Adrenal gland (tissue), 12 donors: ENCODE data around the gene NRIP2. TPM values are rescaled to one million over a fixed set of nuclear protein-coding genes. Genes with fewer than 3 reads are reported as not detected.

Experiments used
- DNase-seq, 7 donors: peaks; one replicate each; pipeline ENCODE4 v3.0.0-alpha.2; 2019 to 2020
- H3K27ac ChIP-seq, 5 donors: fragments of 200-600 bp; sonication (generic) in 4 of 5; 1 replicate in 3 of 5; 2 replicates in 2 of 5; pipeline versions ENCODE4 v1.5.1 to v1.8.0; 2016 to 2020; ENCODE audit warnings: mild to moderate bottlenecking in 1 of 5
- H3K27me3 ChIP-seq: fragments of 200-600 bp; 2 replicates; pipeline ENCODE4 v1.8.0; 2021
- H3K36me3 ChIP-seq, 2 donors: fragments of 200-600 bp; replicated peaks in 1 of 2; 1 replicate in 1 of 2; 2 replicates in 1 of 2; pipeline versions ENCODE4 v1.5.1 to v1.8.0; 2018 to 2022
- H3K4me1 ChIP-seq, 2 donors: fragments of 200-600 bp; replicated peaks in 1 of 2; 1 replicate in 1 of 2; 2 replicates in 1 of 2; pipeline versions ENCODE4 v1.5.1 to v1.8.0; 2018 to 2021
- H3K4me3 ChIP-seq, 4 donors: fragments of 200-600 bp; sonication (generic) in 3 of 4; one replicate each; pipeline ENCODE4 v1.5.1; 2016 to 2018
- H3K9me3 ChIP-seq, 3 donors: fragments of 200-600 bp; sonication (generic) in 1 of 3; replicated peaks in 1 of 3; 1 replicate in 2 of 3; 2 replicates in 1 of 3; pipeline versions ENCODE4 v1.5.1 to v1.8.0; 2016 to 2021
- CTCF ChIP-seq, 6 experiments: fragments of 450-650 bp in 4 of 6; fragments of 200-600 bp in 2 of 6; sonication (generic) in 1 of 6; IDR thresholded peaks; 1 replicate in 5 of 6; 2 replicates in 1 of 6; pipeline versions ENCODE4 v1.5.1 to v1.8.0; 2016 to 2021; ENCODE audit warnings: antibody characterized with exemption in 6 of 6, mild to moderate bottlenecking in 2 of 6, moderate library complexity in 1 of 6
- POLR2A ChIP-seq, 2 donors: fragments of 450-650 bp; IDR thresholded peaks; one replicate each; pipeline ENCODE4 v1.6.1; 2017; ENCODE audit warnings: antibody characterized with exemption in 2 of 2, mild to moderate bottlenecking in 2 of 2, moderate library complexity in 1 of 2
- WGBS, 4 donors: extraction: QIAGEN DNeasy Blood & Tissue Kit in 2 of 4; methylation state at CpG; one replicate each; pipeline versions ENCODE4 v1.1.5 to v1.1.7; 2013 to 2017; 5-methylcytosine and 5-hydroxymethylcytosine counted together
- intact Hi-C, 2 donors: fragments of 100-400 bp; cut with DNase I; formaldehyde crosslinking; loops; one replicate each; pipeline versions ENCODE4 v1.14.1 to v1.15.0; 2022 to 2023
- polyA plus RNA-seq, 3 donors: library from polyadenylated mRNA; stranded (reverse); fragments of 200-250 nt in 2 of 3; fragments of 350-450 nt in 1 of 3; fragmentation: Illumina TruSeq in 1 of 3; extraction: RNeasy Lipid Tissue Mini Kit (QIAGEN cat#74804) in 1 of 3; gene quantifications; one replicate each; pipeline ENCODE4 v1.2.3, GENCODE V29; 2013 to 2014
- total RNA-seq, 9 donors: library from RNA; depleted of rRNA in 4 of 9; stranded (reverse); fragments of >200 nt in 4 of 9; fragments of 120-200 nt in 1 of 9; fragmentation: NEBNext Ultra II Directional in 1 of 9; extraction: Animal tissue kit (Norgen Biotek cat#: 25700) in 1 of 9; gene quantifications; one replicate each; pipeline versions ENCODE4 v1.1.0 to v1.2.4, GENCODE V29; 2013 to 2023
- donor health status: healthy with polysubstance abuse.
- donor health status: Bipolar disorder and iron deficiency.
- donor health status: DM: yes; HTN: yes; CAD: no.
- donor health status: DM: no; HTN: no; CAD: no.
- donor health status: DM: no; HTN: no; CAD: no.
- donor health status: DM: yes; HTN: yes; CAD: no.

NRIP2 gene
- total and polyA plus RNA-seq, 12 donors = 0.87 to 9.1 (median 2.5) TPM

DNA sequence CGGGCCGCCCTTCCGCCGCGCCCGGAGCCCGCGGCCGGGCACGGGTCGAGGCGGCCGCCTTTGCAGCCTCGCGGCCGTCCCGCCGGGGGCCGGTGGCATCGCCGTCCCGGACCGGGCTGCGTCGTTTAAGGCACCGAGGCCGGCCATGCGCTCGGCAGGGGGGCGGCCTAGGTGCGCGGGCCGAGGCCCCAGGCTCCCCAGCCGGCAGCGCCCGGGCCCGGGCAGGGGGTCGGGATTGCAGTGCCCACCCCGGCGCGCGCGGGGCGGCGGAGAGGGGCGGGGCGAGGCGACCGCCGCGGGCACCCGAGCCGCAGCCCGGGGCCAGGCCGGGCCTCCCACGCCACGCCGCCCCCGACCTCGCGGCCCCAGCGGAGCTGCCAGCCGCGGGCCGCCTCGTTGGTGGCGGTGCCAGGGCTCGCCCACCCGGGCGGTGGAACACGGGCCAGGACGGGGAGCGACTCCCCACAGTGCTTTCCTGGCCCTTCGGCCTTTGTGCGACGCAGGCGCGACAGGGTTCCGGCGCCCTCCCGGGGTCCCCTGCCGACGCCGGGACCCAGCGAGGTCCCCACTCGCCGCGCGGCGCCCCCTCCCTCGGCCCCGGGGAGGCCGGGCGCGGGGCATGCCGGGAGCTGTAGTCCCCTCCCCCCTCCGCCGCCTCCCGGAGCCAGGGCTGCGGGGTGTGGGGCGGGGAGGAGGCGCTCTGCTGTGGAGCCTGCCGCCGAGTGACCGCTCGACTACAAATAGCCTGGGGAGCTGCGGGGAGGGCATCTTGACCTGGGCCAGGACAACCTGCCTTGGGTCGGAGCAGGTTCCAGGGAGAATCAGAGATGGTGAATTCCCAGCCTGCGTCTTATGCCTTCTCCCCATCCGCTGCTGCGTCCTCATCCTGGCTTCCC is 39.3 kb downstream of the NRIP2 start:
- Histone ChIP-seq H3K27me3 (no peaks in the 10 kb centered on the region), H3K36me3 (peaks cover 0 to 31% of the 10 kb centered on the region in 2 donors), H3K4me1 (peaks cover 19 to 24% of the 10 kb centered on the region in 2 donors), H3K9me3 (no peaks in the 10 kb centered on the region), H3K27ac (peak overlapping the region in 3 of 5 donors; percentile 26 to 85 (median 84)), H3K4me3 (peak overlapping the region in 3 of 4 donors; percentile 42 to 84 (median 76))
- 0 to 1% (median 0%) methylated on average over 28 to 111 of the region's 111 CpGs; no CpG with 5 or more reads in 1 of the 4 donors for WGBS, 4 donors
- intact Hi-C loops = no loop called here
- DNase-seq = peak; percentile 64 to 89 (median 82)
- no peak for TF ChIP-seq CTCF (IDR thresholded peaks at IDR 0.05)
- peak in 1 of 2 donors; percentile 47 for TF ChIP-seq POLR2A (IDR thresholded peaks at IDR 0.05)

DNA sequence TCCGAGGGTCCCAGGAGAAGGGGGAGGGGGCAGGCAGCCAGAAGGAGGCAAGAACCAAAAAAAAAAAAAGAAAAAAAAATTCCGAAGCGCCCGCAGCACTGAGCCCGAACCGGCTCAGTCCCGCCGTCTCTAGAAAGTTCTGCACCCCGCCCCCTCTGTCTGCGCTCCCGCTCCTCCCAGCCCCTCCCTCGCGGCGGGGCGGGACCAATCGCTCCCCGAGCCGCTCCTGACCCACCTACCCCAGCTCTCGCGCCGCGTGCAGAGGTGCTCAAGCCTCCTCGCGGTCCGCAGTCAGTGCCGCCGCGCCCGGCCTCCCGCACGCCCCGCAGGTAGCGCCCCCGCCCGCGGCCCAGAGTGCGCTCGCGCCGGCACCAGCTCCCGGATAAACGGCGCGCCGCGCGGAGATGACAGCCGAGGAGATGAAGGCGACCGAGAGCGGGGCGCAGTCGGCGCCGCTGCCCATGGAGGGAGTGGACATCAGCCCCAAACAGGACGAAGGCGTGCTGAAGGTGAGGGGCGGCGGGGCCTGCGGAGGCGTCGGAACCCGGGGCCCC is 40.0 kb downstream of the NRIP2 start, which contains the start of gene FKBP4:
Gene FKBP4, plus strand, starts transcription at position 235 of the 554 bp plus-strand sequence. Its CDS starts 170 bp downstream, at position 405.
- 0 to 1% (median 0%) methylated on average over 12 to 63 of the region's 63 CpGs for WGBS, 4 donors
- H3K27ac ChIP-seq = peak within 1 kb of the TSS in 3 of 5 donors; percentile 26 to 85 (median 84)
- H3K9me3 ChIP-seq = no peaks in the 10 kb centered on the region
- peak; percentile 85 to 95 (median 90) for DNase-seq
- no peaks in the 10 kb centered on the region for H3K27me3 ChIP-seq
- intact Hi-C loops = no loop called here
- peaks cover 19 to 24% of the 10 kb centered on the region in 2 donors for H3K4me1 ChIP-seq
- TF ChIP-seq POLR2A (IDR thresholded peaks at IDR 0.05) (peak; percentile 77), CTCF (IDR thresholded peaks at IDR 0.05) (no peak)
- H3K36me3 ChIP-seq = peaks cover 0 to 23% of the 10 kb centered on the region in 2 donors
- peak within 1 kb of the TSS in 3 of 4 donors; percentile 42 to 84 (median 76) for H3K4me3 ChIP-seq

- peaks cover 0 to 18% of the 10 kb centered on the region in 2 donors for H3K36me3 ChIP-seq
- peak overlapping the region in 2 of 4 donors; percentile 39 to 84 for H3K4me3 ChIP-seq
- intact Hi-C loops = no loop called here
- WGBS, 4 donors = 12 to 17% (median 15%) methylated on average over 22 to 49 of the region's 49 CpGs
- TF ChIP-seq CTCF (IDR thresholded peaks at IDR 0.05) (no peak), POLR2A (IDR thresholded peaks at IDR 0.05) (no peak)
- H3K27me3 ChIP-seq = no peaks in the 10 kb centered on the region
- H3K9me3 ChIP-seq = no peaks in the 10 kb centered on the region
- H3K27ac ChIP-seq = peak overlapping the region in 3 of 5 donors; percentile 17 to 85 (median 36)
- H3K4me1 ChIP-seq = peaks cover 19 to 24% of the 10 kb centered on the region in 2 donors
- DNase-seq = peak in 1 of 7 donors; percentile 44
These were observed 40.6 kb downstream of the NRIP2 start for GRCh38 chr12:2794191-2794735.

DNA sequence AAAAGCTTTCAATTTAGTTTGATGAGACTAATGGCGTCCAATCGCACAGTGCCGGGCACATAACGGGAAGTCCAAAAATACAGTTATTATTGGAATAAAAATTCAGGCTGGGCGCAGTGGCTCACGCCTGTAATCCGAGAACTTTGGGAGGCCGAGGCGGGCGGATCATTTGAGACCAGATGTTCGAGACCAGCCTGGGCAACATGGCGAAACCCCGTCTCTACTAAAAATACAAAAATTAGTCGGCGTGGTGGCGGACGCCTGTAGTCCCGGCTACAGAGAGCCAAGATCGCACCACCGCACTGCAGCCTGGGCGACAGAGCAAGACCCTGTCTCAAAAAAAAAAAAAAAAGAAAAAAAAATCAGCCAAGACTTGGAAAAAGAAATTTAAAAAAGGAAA is 41.3 kb downstream of the NRIP2 start:
- DNase-seq = no peak
- Histone ChIP-seq H3K9me3 (no peaks in the 10 kb centered on the region), H3K36me3 (peaks cover 0 to 11% of the 10 kb centered on the region in 2 donors), H3K4me1 (peaks cover 19 to 24% of the 10 kb centered on the region in 2 donors), H3K4me3 (no peak overlapping the region), H3K27me3 (no peaks in the 10 kb centered on the region), H3K27ac (no peak overlapping the region)
- 93 to 96% (median 95%) methylated on average over 21 of the region's 21 CpGs for WGBS, 4 donors
- TF ChIP-seq CTCF (IDR thresholded peaks at IDR 0.05) (no peak), POLR2A (IDR thresholded peaks at IDR 0.05) (no peak)
- intact Hi-C loops = no loop called here
